NCI-H446 treated with DMSO at 0.1 percent for 48 hours (cell line): ENCODE data around the gene P2RY6.

ENCODE experiments used
- DNase-seq: peaks from one replicate; lab custom pipeline; 2025; lab: John Stamatoyannopoulos, UW

P2RY6 gene

DNA sequence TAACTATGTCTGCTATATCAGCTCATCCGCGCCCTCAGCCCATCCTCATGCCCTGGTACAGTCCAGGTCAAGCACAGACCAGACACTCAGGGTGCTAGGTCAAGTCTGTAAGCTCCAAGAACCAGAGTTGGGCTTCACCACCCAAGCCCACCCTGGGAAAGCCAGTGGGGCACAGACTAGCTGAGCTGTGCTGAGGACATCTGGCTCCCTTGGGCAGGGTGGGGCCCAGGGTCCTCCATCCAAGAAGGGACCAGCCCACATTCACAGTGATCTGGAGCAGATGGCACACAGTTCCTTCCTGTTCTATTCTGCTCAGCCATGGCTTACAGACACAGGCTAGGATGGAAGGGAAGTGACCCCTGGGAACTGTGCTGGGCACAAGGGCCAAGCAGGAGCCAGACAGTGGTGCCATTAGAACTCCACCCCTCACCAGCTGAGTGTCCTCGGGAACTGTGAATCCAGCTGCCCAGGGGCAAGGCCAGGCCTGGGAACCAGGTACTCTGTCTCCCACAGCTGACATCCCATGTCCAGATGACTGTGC, 9.1 kb downstream of the P2RY6 start:
- DNase-seq, result no peak

DNA sequence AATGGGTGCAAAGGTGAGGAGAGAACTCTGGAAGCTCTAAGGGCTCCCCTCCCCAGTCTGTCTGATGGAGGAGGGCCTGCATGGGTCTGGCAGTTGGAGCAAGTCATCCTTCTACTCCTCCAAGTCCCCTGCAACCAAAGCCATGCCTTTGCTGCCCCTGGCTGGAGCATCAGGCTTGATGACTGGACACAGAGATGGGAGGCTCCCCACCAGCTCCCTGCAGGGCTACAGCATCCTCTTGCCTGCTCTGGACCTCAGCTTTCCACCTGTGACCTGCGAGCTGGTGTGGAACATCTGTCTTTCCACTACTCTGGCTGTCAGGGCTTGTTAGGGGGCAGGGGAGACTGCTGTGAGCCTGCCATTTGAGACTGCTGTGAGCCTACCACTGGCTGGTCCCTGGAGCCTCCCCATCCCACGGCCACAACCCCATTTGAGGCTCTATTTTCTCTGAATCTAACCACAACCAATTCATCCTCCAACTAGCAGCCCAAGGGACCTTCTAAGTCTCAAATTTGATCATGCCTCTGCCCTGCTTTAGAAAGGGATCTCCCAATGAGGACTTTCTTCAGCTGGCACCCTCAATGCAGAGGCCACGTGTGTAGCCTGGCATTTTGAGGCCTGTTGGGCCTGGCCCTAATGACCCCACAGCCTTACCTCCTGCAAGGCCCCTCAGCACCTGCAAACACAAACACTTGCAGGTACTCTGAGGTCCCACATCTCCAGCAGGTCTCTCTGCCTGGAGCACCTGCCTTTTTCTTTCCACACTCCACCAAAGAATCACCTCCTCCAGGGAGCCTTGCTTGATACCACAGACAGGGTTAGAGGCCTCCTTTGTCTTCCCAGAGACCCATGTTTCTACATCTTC, 9.9 kb downstream of the P2RY6 start:
- DNase-seq, result no peak

DNA sequence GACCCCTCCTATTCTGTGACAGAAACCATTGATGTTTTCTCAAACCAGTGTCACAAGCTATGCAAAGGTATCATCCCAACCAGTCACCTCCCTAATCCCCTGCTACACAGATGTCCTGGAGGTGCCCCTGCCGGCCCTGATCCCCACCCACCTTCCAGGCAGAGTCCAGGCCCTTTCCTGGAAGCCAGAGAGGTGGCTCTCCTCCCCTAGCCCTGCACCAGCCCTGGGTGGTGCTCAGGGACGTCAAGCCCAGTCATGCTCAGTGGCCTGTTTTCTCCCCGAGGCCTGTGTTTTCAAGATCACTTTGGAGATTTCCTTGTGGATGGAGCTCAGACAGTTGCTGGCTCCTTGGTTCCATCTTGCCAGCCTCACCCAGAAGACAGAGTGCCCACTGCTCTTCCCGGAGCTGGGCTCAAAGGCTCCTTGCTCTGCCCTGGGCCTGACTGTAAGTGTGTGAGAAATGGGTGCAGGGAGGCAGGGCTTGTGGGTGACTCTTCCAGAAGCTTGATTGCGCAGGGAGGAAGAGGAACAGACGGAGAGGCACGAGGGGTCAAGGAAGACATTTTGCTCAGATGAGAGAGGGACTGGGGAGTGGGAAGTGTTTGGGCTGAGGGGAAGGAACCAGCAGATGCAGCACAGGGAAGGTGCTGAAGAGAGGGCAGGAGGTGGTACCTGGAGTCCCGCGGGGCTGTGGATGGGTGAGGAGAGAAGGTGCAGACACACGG, 11.3 kb downstream of the P2RY6 start:
- no peak for DNase-seq

DNA sequence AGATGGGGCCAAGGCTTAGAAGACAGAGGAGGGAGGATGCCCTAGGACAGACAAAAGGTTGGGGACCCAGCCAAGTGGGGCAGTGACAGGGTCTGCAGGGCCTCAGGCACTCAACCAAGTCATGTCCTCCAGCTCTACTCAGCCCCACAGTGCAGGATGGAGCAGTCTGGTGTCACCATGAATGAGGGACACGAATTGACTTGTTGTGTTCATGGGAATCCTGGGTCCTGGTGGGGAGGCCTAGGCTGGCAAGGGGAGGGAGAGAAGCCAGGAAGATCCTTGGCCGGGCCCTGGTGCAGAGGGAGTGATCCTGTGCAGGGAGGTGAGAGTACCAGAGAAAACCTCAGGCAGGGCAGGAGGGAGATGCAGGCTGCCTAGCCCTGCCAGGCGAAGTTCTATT, 12.0 kb downstream of the P2RY6 start:
- DNase-seq, result no peak

DNA sequence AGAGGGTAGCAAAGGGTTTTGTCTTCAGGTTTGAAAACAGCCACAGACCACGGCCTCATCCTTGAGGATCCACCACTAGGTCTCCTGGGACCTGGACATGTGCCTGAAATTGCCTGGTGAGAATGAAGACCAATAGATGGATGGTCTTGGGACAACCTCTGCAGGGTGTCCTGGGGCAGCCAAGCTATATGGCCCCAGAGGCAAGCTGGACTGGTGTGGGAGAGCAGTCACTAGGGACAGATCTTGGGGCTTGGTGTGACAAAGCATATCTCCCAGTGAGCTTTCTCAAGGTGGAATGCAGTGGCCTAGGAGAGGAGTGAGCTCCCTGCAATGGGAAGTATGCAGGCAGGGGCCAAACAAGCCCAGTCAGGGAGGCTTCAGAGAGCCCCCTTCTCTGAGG, 13.6 kb downstream of the P2RY6 start:
- DNase-seq, result no peak

DNA sequence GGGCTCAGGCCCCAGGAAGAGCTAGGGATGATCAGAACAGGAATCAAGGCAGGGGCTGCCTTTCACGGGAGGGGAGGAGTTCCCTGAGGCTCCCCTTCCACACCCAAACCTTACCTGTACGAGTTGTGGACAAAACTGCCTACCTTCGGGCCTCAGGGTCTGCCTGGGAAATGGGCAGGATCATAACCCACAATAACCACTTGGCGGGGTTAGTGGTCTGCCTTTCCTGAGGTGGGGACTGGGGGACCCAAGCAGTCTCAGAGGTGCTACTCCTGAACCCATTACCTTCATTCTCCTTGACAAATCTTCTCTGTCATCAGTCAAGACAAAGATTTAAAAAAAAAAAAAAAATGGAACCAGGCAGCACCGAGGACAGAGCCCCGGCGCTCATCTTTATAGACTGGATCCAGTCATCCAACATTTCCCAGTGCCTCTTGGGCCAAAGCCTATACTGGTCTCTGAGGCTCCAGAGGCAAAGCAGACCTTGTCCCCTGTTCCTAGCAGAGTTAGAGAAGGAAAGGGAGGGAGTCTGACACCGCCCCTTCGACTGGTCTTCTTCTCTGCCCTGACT, 14.2 kb downstream of the P2RY6 start:
- no peak for DNase-seq

DNA sequence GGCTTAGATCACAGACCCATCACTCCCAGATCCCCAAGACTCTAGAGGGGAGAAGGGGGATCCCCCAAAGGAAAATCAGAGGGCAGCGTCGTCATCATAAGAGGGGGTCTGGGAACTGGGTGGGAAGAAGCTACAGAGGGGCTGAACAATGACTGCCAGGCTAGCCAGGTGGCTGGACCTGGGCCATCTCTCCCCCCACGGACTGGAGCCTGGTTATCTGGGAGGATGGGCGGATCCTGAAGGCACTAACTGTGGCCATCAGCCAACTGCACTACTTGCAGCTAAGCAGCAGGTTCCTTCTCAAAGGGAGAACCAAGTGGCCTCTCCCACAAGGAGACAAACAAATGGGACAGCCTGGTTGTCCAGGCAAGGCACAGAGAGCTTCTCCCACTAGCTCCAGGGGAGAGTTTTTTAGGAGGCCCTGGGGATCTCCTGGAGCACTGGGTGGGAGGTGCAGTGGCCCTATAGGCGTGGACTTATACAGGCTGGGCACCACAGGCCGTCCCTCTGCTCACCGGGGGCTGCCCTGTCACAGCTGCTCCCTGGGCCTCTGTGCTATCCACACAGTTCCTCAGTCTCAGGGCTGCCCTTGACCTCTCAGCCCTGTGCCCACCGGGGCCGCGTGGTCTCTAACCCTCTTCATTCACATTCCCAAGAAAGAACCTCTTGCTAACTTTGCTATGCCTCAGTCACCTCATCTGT, 15.4 kb downstream of the P2RY6 start:
- no peak for DNase-seq

DNA sequence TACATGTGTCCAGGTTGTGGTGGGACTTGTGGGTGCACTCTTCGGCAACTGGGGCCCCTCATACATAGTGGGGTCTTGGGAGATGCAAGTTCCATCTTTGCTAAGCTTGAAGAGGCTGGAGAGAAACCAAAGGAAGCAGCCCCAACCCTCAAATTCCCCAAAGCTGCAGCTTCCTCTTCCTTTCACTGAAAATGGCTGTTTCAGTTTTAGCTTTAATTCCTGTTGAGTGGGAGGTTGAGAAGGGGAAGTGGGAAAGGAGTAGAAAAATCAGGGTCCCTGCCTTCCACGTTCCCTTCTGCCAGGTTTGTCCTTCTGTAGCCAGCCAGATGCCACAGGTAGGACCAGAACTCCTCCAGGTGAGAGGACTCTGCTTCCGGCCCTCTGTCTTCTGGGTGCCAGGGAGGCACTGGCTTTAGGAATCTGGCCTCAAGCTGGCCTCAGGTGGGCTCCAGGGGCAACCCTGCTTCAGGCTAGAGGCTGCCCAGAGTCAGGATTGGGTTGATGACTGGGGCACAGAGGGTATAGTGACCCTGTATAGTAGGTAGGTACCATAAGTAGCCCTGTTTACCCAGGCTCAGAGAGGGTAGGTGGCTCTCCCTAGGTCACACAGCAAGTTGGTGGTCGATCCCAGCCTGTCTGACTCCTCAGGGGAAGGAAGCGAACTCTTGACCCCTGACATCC, 16.2 kb downstream of the P2RY6 start:
- DNase-seq, result no peak

DNA sequence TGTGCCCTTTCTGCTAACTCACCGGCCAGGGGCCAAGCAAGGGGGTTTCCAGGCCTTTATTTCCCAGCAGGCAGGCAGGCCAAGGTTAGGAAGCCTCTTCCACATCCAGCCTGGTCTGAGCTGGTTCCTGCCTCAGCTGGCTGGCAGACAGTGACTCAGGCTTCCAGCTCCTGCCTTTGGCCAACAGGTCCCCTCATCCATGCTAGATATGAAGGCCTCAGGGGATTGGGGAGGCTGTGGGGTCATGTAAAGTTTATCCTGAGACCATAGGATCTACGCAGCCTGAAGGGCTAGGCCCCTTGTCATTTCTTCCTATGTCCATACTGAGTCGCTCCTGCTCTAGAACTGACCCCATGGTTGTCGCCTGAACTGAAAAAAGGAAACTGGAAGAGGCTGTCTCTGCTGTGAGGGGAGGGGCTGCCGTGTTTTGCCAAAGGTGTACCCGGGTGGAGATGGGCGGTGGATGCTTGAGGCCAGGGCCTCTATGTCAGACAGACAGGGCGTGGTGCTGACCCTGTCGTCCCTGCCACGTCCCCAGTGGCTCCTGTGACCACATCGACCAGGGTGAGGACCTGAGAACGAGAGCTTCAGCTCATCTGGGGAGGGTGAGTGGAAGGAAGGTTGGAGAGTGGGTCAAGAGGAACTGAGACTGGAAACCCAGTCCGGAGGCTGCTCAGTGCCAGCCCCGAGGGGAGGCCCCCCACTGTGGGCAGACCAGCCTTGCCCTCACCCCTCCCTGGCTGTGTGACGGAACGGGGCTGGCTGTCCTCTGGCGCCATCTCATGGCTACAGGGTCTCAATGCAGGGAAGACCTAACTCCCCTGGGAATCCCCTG, 17.0 kb downstream of the P2RY6 start:
- DNase-seq, result no peak

DNA sequence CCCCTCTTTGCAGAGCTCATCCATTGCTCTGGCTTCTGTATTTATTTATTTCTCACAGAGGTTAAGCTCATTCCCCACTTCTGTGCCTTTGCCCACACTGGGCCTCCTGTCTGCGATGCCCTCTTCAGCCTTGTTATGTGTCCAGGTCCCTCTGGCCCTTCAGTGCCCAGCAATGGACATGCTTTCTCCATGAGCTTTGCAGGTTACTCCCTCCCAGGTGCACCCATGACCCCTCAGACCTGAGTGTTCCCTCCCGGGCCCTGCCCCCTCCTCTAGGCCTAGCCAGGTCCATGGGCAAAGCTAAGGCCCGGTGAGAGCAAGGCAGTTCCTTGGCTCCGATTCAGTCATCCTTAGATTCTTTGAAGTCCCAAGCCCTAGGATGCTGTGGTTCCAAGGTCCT, 18.4 kb downstream of the P2RY6 start:
- DNase-seq, result no peak

DNA sequence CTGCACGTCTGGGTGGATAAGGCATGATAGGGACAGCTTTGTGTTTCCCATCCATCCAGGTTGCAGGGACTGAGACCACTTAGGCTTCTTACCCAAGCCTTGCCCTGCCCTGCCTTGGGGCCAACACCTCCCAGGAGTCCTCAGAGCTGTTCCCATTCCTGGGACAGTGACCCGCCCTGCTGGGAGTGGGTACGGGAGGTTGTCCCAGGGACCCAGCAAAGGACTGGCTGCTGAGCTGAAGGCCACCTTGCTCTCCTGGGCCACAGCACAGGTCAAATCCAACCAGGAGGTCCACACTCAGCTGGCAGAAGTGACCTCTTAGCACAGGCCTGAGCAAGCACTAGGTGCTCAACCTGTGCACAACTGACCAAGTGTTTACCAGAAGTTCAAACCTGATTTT, 19.1 kb downstream of the P2RY6 start:
- DNase-seq, result no peak

DNA sequence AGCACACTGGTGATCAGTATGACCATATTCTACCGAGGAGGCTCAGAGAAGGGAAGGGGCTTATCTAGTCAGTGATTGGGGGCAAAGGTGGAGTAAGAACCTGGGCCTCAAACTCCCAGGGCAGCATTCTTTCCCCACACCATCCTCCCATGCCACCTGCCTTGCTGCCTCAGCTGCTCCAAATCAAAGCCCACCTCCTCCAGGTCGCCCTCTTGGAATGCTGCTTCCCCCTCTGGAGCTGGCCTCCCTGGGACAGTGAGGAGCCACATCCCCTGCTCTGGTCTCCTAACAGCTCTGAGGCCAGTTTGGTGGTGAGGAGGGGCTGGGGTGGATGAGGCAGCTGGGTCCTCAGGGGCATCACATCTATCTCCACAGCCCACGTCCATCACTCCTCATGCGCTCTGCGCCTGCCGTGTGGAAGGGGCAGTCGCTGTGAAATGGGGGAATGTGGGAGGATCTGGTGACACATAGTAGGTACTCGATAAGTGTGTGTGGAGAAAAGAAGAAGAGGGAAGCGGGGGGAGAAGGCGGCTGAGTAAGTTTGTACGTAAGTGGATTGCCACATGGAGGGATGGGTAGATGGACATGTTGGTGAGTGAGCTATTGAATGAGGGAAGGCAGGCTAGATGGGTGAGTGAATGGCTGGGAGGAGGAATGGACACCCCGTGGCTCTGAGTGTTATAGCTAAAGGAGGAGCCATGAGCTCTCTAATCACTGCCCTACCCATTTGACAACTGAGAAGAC, 19.8 kb downstream of the P2RY6 start:
- no peak for DNase-seq

DNA sequence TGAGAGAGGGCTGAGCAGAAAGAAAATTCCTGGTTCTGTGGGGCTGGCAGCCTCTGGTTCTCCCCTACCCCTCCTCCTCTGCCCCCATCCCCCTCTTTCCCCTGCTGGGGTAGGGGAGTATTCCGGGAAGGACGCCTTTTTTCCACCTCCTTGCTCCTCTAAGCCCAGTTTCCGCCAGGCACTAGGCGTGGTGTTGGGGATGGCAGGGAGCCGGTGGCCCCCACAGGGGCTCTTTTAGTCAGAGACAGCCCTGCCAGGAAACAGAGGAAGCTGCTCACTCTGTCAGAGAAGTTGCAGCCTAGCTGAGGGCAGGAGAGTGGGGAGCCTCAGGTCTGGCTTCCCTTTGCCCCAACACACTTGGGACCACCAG, 20.4 kb downstream of the P2RY6 start:
- DNase-seq, result no peak

DNA sequence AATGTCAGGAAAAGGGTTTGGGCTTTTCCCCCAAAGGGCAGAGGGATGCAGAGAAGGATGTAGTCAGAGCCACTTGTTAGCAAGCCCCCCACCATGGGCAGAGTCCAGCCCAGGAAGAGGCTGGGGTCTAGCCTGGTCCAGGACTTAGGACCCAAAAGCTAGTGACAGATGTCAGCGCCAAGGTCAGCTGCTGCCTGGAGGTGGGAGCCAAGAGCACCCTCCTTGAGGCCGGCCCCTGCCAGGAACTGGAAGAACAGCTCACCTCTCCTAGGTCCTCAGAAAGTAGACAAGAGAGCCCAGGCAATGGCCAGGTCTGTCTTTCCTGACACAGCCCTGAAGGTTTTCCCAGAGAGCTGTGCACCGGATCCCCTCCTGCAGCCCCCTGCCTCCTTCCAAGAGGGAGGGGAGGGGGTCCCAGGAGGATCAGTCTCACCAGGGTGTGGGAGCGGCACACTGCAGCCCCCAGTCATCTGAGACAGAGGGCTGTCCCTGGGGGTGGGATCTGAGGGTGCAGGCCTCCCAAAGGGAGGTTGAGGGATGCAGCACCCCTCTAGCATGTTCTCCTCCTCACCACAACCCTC, 21.3 kb downstream of the P2RY6 start:
- no peak for DNase-seq

DNA sequence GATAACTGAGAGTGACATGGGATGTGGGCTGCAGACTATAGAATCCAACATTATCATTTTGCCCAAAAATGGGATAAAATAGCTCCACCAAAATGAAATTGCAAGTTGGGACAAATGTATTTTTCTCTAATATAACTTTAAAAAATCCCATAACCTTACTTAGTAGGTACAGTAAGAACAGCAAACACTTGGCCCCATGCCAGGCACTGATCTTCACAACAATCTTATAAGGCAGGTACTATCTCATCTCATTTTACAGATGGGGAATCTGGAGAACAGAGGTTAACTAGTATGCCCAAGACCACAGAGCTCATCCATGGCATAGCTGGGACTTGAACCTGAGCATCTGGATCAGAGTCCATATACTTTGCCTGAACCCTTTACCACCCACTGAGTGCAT, 22.5 kb downstream of the P2RY6 start:
- no peak for DNase-seq

DNA sequence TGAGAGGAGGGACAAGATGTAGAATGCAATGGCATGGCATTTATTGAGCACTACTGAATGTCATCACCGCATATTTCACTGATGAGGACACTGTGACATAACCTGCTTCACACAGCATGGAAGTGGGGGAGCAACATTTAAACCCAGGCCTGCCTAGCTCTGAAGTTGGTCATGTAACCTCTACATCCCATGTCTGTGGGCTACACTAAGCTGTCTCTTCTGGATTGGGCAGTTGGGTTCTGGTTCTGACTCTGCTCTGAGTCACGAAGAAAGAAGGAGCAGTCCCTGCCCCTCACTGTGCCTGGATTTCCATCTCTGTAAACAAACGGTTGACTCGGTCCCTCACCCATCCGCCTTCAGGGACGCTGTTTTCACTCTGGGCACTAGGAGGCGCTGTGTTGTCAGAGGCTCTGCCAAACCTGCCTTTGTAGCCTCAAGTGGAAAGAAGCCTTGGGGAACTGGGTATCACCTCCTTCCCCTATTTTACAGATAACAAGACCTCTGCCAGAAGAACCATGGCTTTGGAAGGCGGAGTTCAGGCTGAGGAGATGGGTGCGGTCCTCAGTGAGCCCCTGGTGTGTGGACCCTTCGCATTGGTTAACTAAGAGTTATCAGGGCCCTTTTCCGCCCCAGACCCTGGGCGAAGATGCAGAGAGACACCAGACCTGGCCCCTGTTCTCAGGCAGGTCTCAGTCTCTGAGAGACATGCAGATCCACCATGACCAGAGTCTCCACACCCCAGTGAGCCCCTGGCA, 23.3 kb downstream of the P2RY6 start:
- DNase-seq, result no peak

DNA sequence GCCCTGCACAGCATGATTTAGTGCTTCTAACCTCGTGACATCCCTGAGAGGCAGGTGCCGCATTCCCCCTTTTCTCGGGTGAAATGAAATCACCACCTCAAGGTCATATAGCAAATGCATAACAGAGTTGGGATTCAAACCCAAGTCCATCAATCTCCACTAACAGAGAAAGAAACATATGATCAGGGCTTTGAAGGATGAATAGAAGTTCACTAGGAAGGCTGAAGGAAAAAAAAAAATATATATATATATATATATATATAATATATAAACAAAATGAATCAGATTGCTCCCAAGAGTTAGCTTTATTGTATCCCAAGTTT, 23.8 kb downstream of the P2RY6 start:
- DNase-seq, result no peak

DNA sequence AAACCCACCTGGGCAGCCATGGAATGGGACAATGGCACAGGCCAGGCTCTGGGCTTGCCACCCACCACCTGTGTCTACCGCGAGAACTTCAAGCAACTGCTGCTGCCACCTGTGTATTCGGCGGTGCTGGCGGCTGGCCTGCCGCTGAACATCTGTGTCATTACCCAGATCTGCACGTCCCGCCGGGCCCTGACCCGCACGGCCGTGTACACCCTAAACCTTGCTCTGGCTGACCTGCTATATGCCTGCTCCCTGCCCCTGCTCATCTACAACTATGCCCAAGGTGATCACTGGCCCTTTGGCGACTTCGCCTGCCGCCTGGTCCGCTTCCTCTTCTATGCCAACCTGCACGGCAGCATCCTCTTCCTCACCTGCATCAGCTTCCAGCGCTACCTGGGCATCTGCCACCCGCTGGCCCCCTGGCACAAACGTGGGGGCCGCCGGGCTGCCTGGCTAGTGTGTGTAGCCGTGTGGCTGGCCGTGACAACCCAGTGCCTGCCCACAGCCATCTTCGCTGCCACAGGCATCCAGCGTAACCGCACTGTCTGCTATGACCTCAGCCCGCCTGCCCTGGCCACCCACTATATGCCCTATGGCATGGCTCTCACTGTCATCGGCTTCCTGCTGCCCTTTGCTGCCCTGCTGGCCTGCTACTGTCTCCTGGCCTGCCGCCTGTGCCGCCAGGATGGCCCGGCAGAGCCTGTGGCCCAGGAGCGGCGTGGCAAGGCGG, 24.5 kb downstream of the P2RY6 start:
- DNase-seq, result no peak

DNA sequence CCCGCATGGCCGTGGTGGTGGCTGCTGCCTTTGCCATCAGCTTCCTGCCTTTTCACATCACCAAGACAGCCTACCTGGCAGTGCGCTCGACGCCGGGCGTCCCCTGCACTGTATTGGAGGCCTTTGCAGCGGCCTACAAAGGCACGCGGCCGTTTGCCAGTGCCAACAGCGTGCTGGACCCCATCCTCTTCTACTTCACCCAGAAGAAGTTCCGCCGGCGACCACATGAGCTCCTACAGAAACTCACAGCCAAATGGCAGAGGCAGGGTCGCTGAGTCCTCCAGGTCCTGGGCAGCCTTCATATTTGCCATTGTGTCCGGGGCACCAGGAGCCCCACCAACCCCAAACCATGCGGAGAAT, 25.1 kb downstream of the P2RY6 start:
- DNase-seq, result no peak
